Mammary epithelial cell (primary cell): Measurements from ENCODE around the gene HDAC4.

Experiments used
- EZH2 ChIP-seq: IDR thresholded peaks from 2 replicates; pipeline ENCODE4 v1.6.1; 2012; ENCODE audit warnings: low read length, inconsistent platforms, borderline replicate concordance
- TF ChIP-seq, protein P1 (sequence below), 2 donors: IDR thresholded peaks in 1 of 2; conservative IDR thresholded peaks in 1 of 2; 2 replicates each; pipeline ENCODE4 v1.5.1; 2011 to 2012; ENCODE audit warnings: inconsistent platforms in 2 of 2, low read length in 2 of 2, mild to moderate bottlenecking in 2 of 2, control low read depth in 1 of 2, low read depth in 1 of 2; ENCODE audit not compliant: insufficient read depth in 1 of 2; ENCODE audit errors: extremely low read depth in 1 of 2

DNA sequence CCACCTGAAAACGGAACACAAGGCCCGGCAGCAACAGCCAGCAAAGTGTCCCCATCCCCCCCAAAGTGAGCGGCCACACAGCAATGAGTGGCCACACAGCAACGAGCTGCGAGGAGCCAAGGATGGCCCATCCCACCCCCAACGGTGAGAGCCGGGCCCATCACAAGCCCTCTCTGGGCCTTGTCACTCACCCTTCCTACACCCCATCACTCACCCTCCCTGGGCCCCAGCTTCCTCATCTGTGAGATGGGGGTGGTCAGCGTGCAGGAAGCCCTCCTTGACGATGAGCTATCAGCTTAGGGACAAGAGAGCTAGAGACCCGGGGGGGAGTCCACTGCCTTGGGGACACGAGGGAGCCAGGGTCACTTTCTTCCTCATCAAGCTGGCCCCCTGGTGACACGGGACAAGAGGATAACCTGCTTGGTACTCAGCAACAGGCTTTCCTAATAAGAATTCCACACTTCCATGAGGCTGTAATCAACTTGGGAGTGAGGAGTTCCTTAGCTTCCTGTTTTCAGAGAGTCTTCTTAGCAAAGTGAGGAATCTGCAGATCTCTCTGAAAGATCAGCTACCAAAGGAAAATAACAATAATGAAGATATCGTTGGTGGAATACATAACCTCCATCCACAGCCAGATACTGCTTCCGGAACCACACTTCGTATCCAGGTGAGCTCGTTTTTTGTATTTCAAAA, 92.8 kb downstream of the HDAC4 start:
- TF ChIP-seq, protein P1, sequence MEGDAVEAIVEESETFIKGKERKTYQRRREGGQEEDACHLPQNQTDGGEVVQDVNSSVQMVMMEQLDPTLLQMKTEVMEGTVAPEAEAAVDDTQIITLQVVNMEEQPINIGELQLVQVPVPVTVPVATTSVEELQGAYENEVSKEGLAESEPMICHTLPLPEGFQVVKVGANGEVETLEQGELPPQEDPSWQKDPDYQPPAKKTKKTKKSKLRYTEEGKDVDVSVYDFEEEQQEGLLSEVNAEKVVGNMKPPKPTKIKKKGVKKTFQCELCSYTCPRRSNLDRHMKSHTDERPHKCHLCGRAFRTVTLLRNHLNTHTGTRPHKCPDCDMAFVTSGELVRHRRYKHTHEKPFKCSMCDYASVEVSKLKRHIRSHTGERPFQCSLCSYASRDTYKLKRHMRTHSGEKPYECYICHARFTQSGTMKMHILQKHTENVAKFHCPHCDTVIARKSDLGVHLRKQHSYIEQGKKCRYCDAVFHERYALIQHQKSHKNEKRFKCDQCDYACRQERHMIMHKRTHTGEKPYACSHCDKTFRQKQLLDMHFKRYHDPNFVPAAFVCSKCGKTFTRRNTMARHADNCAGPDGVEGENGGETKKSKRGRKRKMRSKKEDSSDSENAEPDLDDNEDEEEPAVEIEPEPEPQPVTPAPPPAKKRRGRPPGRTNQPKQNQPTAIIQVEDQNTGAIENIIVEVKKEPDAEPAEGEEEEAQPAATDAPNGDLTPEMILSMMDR (conservative IDR thresholded peaks at IDR 0.05 in 1 of 2, IDR thresholded peaks at IDR 0.05 in 1 of 2; ENCODE audit: extremely low read depth in 1 of 2, insufficient read depth in 1 of 2, low read depth in 1 of 2, low read length in 2 of 2), result no peak
- no peak for TF ChIP-seq EZH2
